Stimulated activated naive B cell treated with anti-CD40 and anti-IgM and Interleukin-4, amounts not matched to agents 10 μg/mL and 1 μg/mL and 100 μg/mL, for 72 hours (primary cell): ENCODE data around the gene PFN2.

Experiments
- ATAC-seq, 2 donors: fragments of 150-1000 bp; cut with Tn5 transposase; replicated peaks; 2 replicates each; pipeline ENCODE4 v1.10.0; 2021; ENCODE audit warnings: moderate library complexity in 1 of 2
- DNase-seq: peaks from one replicate; pipeline ENCODE4 v3.0.0; 2021
- H3K27ac Mint-ChIP-seq: one replicate; pipeline ENCODE4 v1.8.0; 2022; ENCODE audit warnings: mild to moderate bottlenecking, mixed read lengths
- H3K27me3 Mint-ChIP-seq, 2 donors: one replicate each; pipeline ENCODE4 v1.8.0; 2022; ENCODE audit warnings: mixed read lengths in 2 of 2
- H3K36me3 Mint-ChIP-seq, 2 donors: one replicate each; pipeline ENCODE4 v1.8.0; 2022; ENCODE audit warnings: mixed read lengths in 2 of 2, mild to moderate bottlenecking in 1 of 2
- H3K4me1 Mint-ChIP-seq, 2 donors: one replicate each; pipeline ENCODE4 v1.8.0; 2022; ENCODE audit warnings: mixed read lengths in 2 of 2, mild to moderate bottlenecking in 1 of 2
- H3K4me3 Mint-ChIP-seq, 2 donors: one replicate each; pipeline ENCODE4 v1.8.0; 2022; ENCODE audit warnings: mild to moderate bottlenecking in 2 of 2, mixed read lengths in 2 of 2, moderate library complexity in 1 of 2
- H3K9me3 Mint-ChIP-seq, 2 donors: one replicate each; pipeline ENCODE4 v1.8.0; 2022; ENCODE audit warnings: mixed read lengths in 2 of 2, mild to moderate bottlenecking in 1 of 2

Gene PFN2

GRCh38 chr3:149919509-149919908, 51.2 kb downstream of the PFN2 start:
- Mint-ChIP-seq H3K27me3 (no peaks in the 10 kb centered on the region), H3K27ac (no peak overlapping the region), H3K4me3 (no peak overlapping the region), H3K9me3 (no peaks in the 10 kb centered on the region), H3K36me3 (peaks cover 22 to 28% of the 10 kb centered on the region in 2 donors), H3K4me1 (peaks cover 7% of the 10 kb centered on the region in 2 donors)
- DNase-seq (no peak), ATAC-seq (no peak)

- no peak overlapping the region for H3K4me3 Mint-ChIP-seq
- H3K27me3 Mint-ChIP-seq: no peaks in the 10 kb centered on the region
- ATAC-seq: no peak
- peaks cover 7% of the 10 kb centered on the region in 2 donors for H3K4me1 Mint-ChIP-seq
- peaks cover 32 to 37% of the 10 kb centered on the region in 2 donors for H3K36me3 Mint-ChIP-seq
- H3K27ac Mint-ChIP-seq: no peak overlapping the region
- no peaks in the 10 kb centered on the region for H3K9me3 Mint-ChIP-seq
- DNase-seq: no peak
Observed at GRCh38 chr3:149917124-149917667, 53.5 kb downstream of the PFN2 start.
